CD14-positive monocyte (primary cell): ENCODE measurements around the gene EIF4EBP3. TPM values are rescaled to one million over a fixed set of nuclear protein-coding genes. Genes with fewer than 3 reads are reported as not detected.

Experiments
- DNase-seq, 3 donors: peaks; one replicate each; pipeline ENCODE4 v3.0.0-alpha.2; 2011 to 2022
- H2AFZ ChIP-seq: 2 replicates; pipeline ENCODE4 v1.6.0; 2012; ENCODE audit warnings: mild to moderate bottlenecking, low read depth, low read length, inconsistent platforms; ENCODE audit not compliant: insufficient read depth, poor library complexity, severe bottlenecking
- H3K27ac ChIP-seq, 2 donors: 1 replicate in 1 of 2; 2 replicates in 1 of 2; pipeline ENCODE4 v1.5.1; 2012 to 2013; ENCODE audit warnings: low read length in 2 of 2, control low read depth in 1 of 2, inconsistent platforms in 1 of 2, low read depth in 1 of 2, mild to moderate bottlenecking in 1 of 2
- H3K27me3 ChIP-seq, 2 donors: one replicate each; pipeline versions ENCODE4 v1.6.0 to v1.6.1; 2011 to 2013; ENCODE audit warnings: low read length in 2 of 2; ENCODE audit not compliant: control insufficient read depth in 2 of 2, insufficient read depth in 2 of 2
- H3K36me3 ChIP-seq, 2 donors: replicated peaks in 1 of 2; 1 replicate in 1 of 2; 2 replicates in 1 of 2; pipeline versions ENCODE4 v1.5.1 to v1.6.1; 2012 to 2013; ENCODE audit warnings: low read length in 2 of 2, control low read depth in 1 of 2, inconsistent platforms in 1 of 2, mild to moderate bottlenecking in 1 of 2; ENCODE audit not compliant: insufficient read depth in 2 of 2, control insufficient read depth in 1 of 2
- H3K4me1 ChIP-seq, 2 donors: 1 replicate in 1 of 2; 2 replicates in 1 of 2; pipeline versions ENCODE4 v1.5.1 to v1.6.1; 2012 to 2013; ENCODE audit warnings: low read length in 2 of 2, control low read depth in 1 of 2, inconsistent platforms in 1 of 2, mild to moderate bottlenecking in 1 of 2, moderate library complexity in 1 of 2; ENCODE audit not compliant: insufficient read depth in 2 of 2, control insufficient read depth in 1 of 2
- H3K4me2 ChIP-seq: replicated peaks from 2 replicates; pipeline ENCODE3; 2012; ENCODE audit warnings: low read length, moderate library complexity, mild to moderate bottlenecking; ENCODE audit not compliant: poor library complexity, severe bottlenecking; ENCODE audit errors: extremely low read depth
- H3K4me3 ChIP-seq, 3 experiments: fragments of 200-600 bp in 1 of 3; sonication (generic) in 1 of 3; replicated peaks in 1 of 3; 1 replicate in 2 of 3; 2 replicates in 1 of 3; pipeline ENCODE4 v1.5.1; 2011 to 2013; ENCODE audit warnings: low read length in 3 of 3, mild to moderate bottlenecking in 3 of 3, control low read depth in 2 of 3, low read depth in 2 of 3, inconsistent platforms in 1 of 3, moderate library complexity in 1 of 3
- H3K79me2 ChIP-seq: 2 replicates; pipeline ENCODE4 v1.6.0; 2012; ENCODE audit warnings: mild to moderate bottlenecking, control low read depth, inconsistent platforms, low read length, moderate library complexity; ENCODE audit not compliant: insufficient read depth
- H3K9ac ChIP-seq: 2 replicates; pipeline ENCODE4 v1.6.0; 2017; ENCODE audit warnings: low read length, mild to moderate bottlenecking; ENCODE audit not compliant: insufficient read depth, poor library complexity, severe bottlenecking
- H3K9me3 ChIP-seq, 2 donors: replicated peaks in 1 of 2; 1 replicate in 1 of 2; 2 replicates in 1 of 2; pipeline versions ENCODE4 v1.5.1 to v1.6.1; 2012 to 2013; ENCODE audit warnings: low read length in 2 of 2, control low read depth in 1 of 2; ENCODE audit not compliant: control insufficient read depth in 1 of 2, insufficient read depth in 1 of 2
- H4K20me1 ChIP-seq: 2 replicates; pipeline ENCODE4 v1.6.0; 2012; ENCODE audit warnings: mild to moderate bottlenecking, low read length, control low read depth, moderate library complexity; ENCODE audit not compliant: insufficient read depth
- H3K27ac Mint-ChIP-seq, 7 donors: one replicate each; pipeline ENCODE4 v1.8.0; 2020; ENCODE audit warnings: mild to moderate bottlenecking in 7 of 7, mixed read lengths in 7 of 7, moderate library complexity in 6 of 7, inconsistent platforms in 2 of 7
- H3K27me3 Mint-ChIP-seq, 3 donors: one replicate each; pipeline ENCODE4 v1.8.0; 2021 to 2022; ENCODE audit warnings: low read depth in 3 of 3, mild to moderate bottlenecking in 3 of 3, mixed read lengths in 3 of 3, moderate library complexity in 3 of 3, inconsistent platforms in 1 of 3
- H3K36me3 Mint-ChIP-seq, 2 donors: one replicate each; pipeline ENCODE4 v1.8.0; 2020; ENCODE audit warnings: mixed read lengths in 2 of 2, inconsistent platforms in 1 of 2, mild to moderate bottlenecking in 1 of 2
- H3K4me1 Mint-ChIP-seq: one replicate; pipeline ENCODE4 v1.8.0; 2020; ENCODE audit warnings: mild to moderate bottlenecking, mixed read lengths
- H3K4me3 Mint-ChIP-seq, 2 donors: one replicate each; pipeline ENCODE4 v1.8.0; 2020; ENCODE audit warnings: mild to moderate bottlenecking in 2 of 2, mixed read lengths in 2 of 2, moderate library complexity in 1 of 2
- H3K9me3 Mint-ChIP-seq, 7 donors: one replicate each; pipeline ENCODE4 v1.8.0; 2020 to 2022; ENCODE audit warnings: mixed read lengths in 7 of 7, mild to moderate bottlenecking in 6 of 7, moderate library complexity in 6 of 7, inconsistent platforms in 2 of 7
- CTCF ChIP-seq: fragments of 200-600 bp; IDR thresholded peaks from one replicate; pipeline ENCODE4 v1.8.0; 2022; ENCODE audit warnings: antibody characterized with exemption, mild to moderate bottlenecking
- WGBS: methylation state at CpG from one replicate; pipeline ENCODE4 v1.1.5; 2013; ENCODE audit warnings: missing lambda C conversion rate; ENCODE audit not compliant: insufficient coverage; 5-methylcytosine and 5-hydroxymethylcytosine counted together
- intact Hi-C, 2 donors: fragments of 100-400 bp; cut with micrococcal nuclease; formaldehyde crosslinking; loops; one replicate each; pipeline versions ENCODE4 v1.15.0 to v1.15.1; 2023
- polyA plus RNA-seq, 3 donors: library from polyadenylated mRNA; depleted of rRNA in 1 of 3; unstranded in 2 of 3; stranded (reverse) in 1 of 3; fragments of 300-500 nt in 2 of 3; fragments of >200 nt in 1 of 3; fragmentation: Illumina TruSeq in 2 of 3; gene quantifications; 1 replicate in 2 of 3; 2 replicates in 1 of 3; pipeline ENCODE4 v1.2.3, GENCODE V29; 2012 to 2021

EIF4EBP3 gene
- polyA plus RNA-seq, 3 donors: 22.8 to 46.0 (median 41.9) TPM

- Mint-ChIP-seq H3K4me3 (peak overlapping the region; percentile 86 to 94), H3K9me3 (no peaks in the 10 kb centered on the region), H3K27me3 (no peaks in the 10 kb centered on the region), H3K27ac (peak overlapping the region; percentile 95 to 99 (median 98)), H3K36me3 (peaks cover 54 to 69% of the 10 kb centered on the region in 2 donors), H3K4me1 (peaks cover 50% of the 10 kb centered on the region)
- Histone ChIP-seq H3K36me3 (peaks cover 27 to 51% of the 10 kb centered on the region in 2 donors), H4K20me1 (peaks cover 43% of the 10 kb centered on the region), H3K27me3 (no peaks in the 10 kb centered on the region), H3K4me1 (peaks cover 39 to 55% of the 10 kb centered on the region in 2 donors), H3K9ac (peak overlapping the region; percentile 76), H2AFZ (peak overlapping the region; percentile 9), H3K27ac (peak overlapping the region; percentile 91 to 98), H3K79me2 (peaks cover 52% of the 10 kb centered on the region), H3K4me3 (peak overlapping the region; percentile 36 to 76 (median 69)), H3K9me3 (no peaks in the 10 kb centered on the region), H3K4me2 (peak overlapping the region; percentile 85)
- 0% methylated on average over 3 of the region's 5 CpGs for WGBS
- TF ChIP-seq CTCF: no peak
- intact Hi-C loops: loop anchor here in 1 of 2 donors (5.0 to 10.0 kb wide), 2 partner anchors 89 to 143 kb away; partner anchors contain the start of genes ANKHD1 and TMCO6
- no peak for DNase-seq
Observed at GRCh38 chr5:140548300-140548688, 832 bp downstream of the EIF4EBP3 start.

- Histone ChIP-seq H3K36me3 (peaks cover 26 to 46% of the 10 kb centered on the region in 2 donors), H2AFZ (no peak overlapping the region), H3K4me3 (peak overlapping the region in 1 of 3 experiments; percentile 76), H3K79me2 (peaks cover 57% of the 10 kb centered on the region), H3K4me1 (peaks cover 44 to 60% of the 10 kb centered on the region in 2 donors), H3K27me3 (no peaks in the 10 kb centered on the region), H3K4me2 (peak overlapping the region; percentile 85), H4K20me1 (peaks cover 48% of the 10 kb centered on the region), H3K9ac (no peak overlapping the region), H3K9me3 (no peaks in the 10 kb centered on the region), H3K27ac (peak overlapping the region; percentile 91 to 98)
- peaks cover 55% of the 10 kb centered on the region for H3K4me1 Mint-ChIP-seq
- no peaks in the 10 kb centered on the region for H3K27me3 Mint-ChIP-seq
- H3K36me3 Mint-ChIP-seq: peaks cover 56 to 69% of the 10 kb centered on the region in 2 donors
- peak overlapping the region; percentile 86 to 94 for H3K4me3 Mint-ChIP-seq
- DNase-seq: peak in 1 of 3 donors; percentile 7
- WGBS: 93% methylated on average over 4 of the region's 7 CpGs
- intact Hi-C loops: loop anchor here in 1 of 2 donors (5.0 to 10.0 kb wide), 2 partner anchors 89 to 144 kb away; partner anchors contain the start of genes ANKHD1 and TMCO6
- peak overlapping the region; percentile 95 to 99 (median 98) for H3K27ac Mint-ChIP-seq
- no peak for TF ChIP-seq CTCF
- H3K9me3 Mint-ChIP-seq: no peaks in the 10 kb centered on the region
Observed at GRCh38 chr5:140548791-140549190, 1.3 kb downstream of the EIF4EBP3 start.
